ENCODE data around the gene HIVEP2.

Gene HIVEP2

GRCh38 chr6:142850679-142851423, 94.1 kb downstream of the HIVEP2 start:
- in situ Hi-C loops (cut with MboI; ENCODE audit: low sequenced_read_pairs), result no loop called here
- H3K4me3 ChIP-seq, result no peak overlapping the region
- no peaks in the 10 kb centered on the region for H3K36me3 ChIP-seq (replicated peaks)
- H3K4me1 ChIP-seq, result peaks cover 11% of the 10 kb centered on the region
- H3K9me3 ChIP-seq, result no peaks in the 10 kb centered on the region
- no peak for DNase-seq (ENCODE audit: low spot score in 2 of 2)
- no peaks in the 10 kb centered on the region for H3K27me3 ChIP-seq (ENCODE audit: low read depth)

GRCh38 chr6:142848976-142849375, 96.0 kb downstream of the HIVEP2 start:
- Histone ChIP-seq H3K27me3 (ENCODE audit: low read depth) (no peaks in the 10 kb centered on the region), H3K36me3 (replicated peaks) (no peaks in the 10 kb centered on the region), H3K4me1 (peaks cover 27% of the 10 kb centered on the region), H3K4me3 (no peak overlapping the region), H3K9me3 (no peaks in the 10 kb centered on the region)
- DNase-seq (ENCODE audit: low spot score in 2 of 2), result no peak
- in situ Hi-C loops (cut with MboI; ENCODE audit: low sequenced_read_pairs), result no loop called here

GRCh38 chr6:142848156-142848555, 96.8 kb downstream of the HIVEP2 start:
- DNase-seq (ENCODE audit: low spot score in 2 of 2), result no peak
- H3K4me1 ChIP-seq, result peaks cover 35% of the 10 kb centered on the region
- H3K4me3 ChIP-seq, result no peak overlapping the region
- H3K9me3 ChIP-seq, result no peaks in the 10 kb centered on the region
- no peaks in the 10 kb centered on the region for H3K27me3 ChIP-seq (ENCODE audit: low read depth)
- no peaks in the 10 kb centered on the region for H3K36me3 ChIP-seq (replicated peaks)
- in situ Hi-C loops (cut with MboI; ENCODE audit: low sequenced_read_pairs), result no loop called here

GRCh38 chr6:142846883-142847287, 98.1 kb downstream of the HIVEP2 start:
- Histone ChIP-seq H3K4me1 (peaks cover 48% of the 10 kb centered on the region), H3K4me3 (no peak overlapping the region), H3K36me3 (replicated peaks) (no peaks in the 10 kb centered on the region), H3K27me3 (ENCODE audit: low read depth) (no peaks in the 10 kb centered on the region), H3K9me3 (no peaks in the 10 kb centered on the region)
- in situ Hi-C loops (cut with MboI; ENCODE audit: low sequenced_read_pairs), result no loop called here
- DNase-seq (ENCODE audit: low spot score in 2 of 2), result peak; percentile 8 to 18

GRCh38 chr6:142846459-142846831, 98.5 kb downstream of the HIVEP2 start:
- no peak for DNase-seq (ENCODE audit: low spot score in 2 of 2)
- Histone ChIP-seq H3K4me3 (no peak overlapping the region), H3K36me3 (replicated peaks) (no peaks in the 10 kb centered on the region), H3K27me3 (ENCODE audit: low read depth) (no peaks in the 10 kb centered on the region), H3K4me1 (peaks cover 49% of the 10 kb centered on the region), H3K9me3 (no peaks in the 10 kb centered on the region)
- in situ Hi-C loops (cut with MboI; ENCODE audit: low sequenced_read_pairs), result no loop called here

GRCh38 chr6:142845624-142846458, 99.1 kb downstream of the HIVEP2 start:
- in situ Hi-C loops (cut with MboI; ENCODE audit: low sequenced_read_pairs), result no loop called here
- peaks cover 49% of the 10 kb centered on the region for H3K4me1 ChIP-seq
- H3K4me3 ChIP-seq, result peak overlapping the region; percentile 5; the same call in 1 of the 2 replicates
- H3K36me3 ChIP-seq (replicated peaks), result no peaks in the 10 kb centered on the region
- no peaks in the 10 kb centered on the region for H3K9me3 ChIP-seq
- DNase-seq (ENCODE audit: low spot score in 2 of 2), result peak; percentile 85 to 92
- no peaks in the 10 kb centered on the region for H3K27me3 ChIP-seq (ENCODE audit: low read depth)

- Histone ChIP-seq H3K9me3 (no peaks in the 10 kb centered on the region), H3K4me3 (no peak overlapping the region), H3K4me1 (peaks cover 49% of the 10 kb centered on the region), H3K27me3 (ENCODE audit: low read depth) (no peaks in the 10 kb centered on the region), H3K36me3 (replicated peaks) (no peaks in the 10 kb centered on the region)
- DNase-seq (ENCODE audit: low spot score in 2 of 2), result no peak
- in situ Hi-C loops (cut with MboI; ENCODE audit: low sequenced_read_pairs), result no loop called here
Observed at GRCh38 chr6:142845143-142845571, 99.8 kb downstream of the HIVEP2 start.

- Histone ChIP-seq H3K4me3 (no peak overlapping the region), H3K36me3 (replicated peaks) (no peaks in the 10 kb centered on the region), H3K9me3 (no peaks in the 10 kb centered on the region), H3K4me1 (peaks cover 49% of the 10 kb centered on the region), H3K27me3 (ENCODE audit: low read depth) (no peaks in the 10 kb centered on the region)
- DNase-seq (ENCODE audit: low spot score in 2 of 2), result no peak
- in situ Hi-C loops (cut with MboI; ENCODE audit: low sequenced_read_pairs), result no loop called here
Observed at GRCh38 chr6:142844065-142844755, 100.8 kb downstream of the HIVEP2 start.

- H3K4me3 ChIP-seq, result no peak overlapping the region
- DNase-seq (ENCODE audit: low spot score in 2 of 2), result peak; percentile 16 to 27
- in situ Hi-C loops (cut with MboI; ENCODE audit: low sequenced_read_pairs), result no loop called here
- H3K27me3 ChIP-seq (ENCODE audit: low read depth), result no peaks in the 10 kb centered on the region
- no peaks in the 10 kb centered on the region for H3K36me3 ChIP-seq (replicated peaks)
- H3K9me3 ChIP-seq, result no peaks in the 10 kb centered on the region
- peaks cover 49% of the 10 kb centered on the region for H3K4me1 ChIP-seq
Observed at GRCh38 chr6:142843361-142843760, 101.6 kb downstream of the HIVEP2 start.

GRCh38 chr6:142842418-142843261, 102.3 kb downstream of the HIVEP2 start:
- Histone ChIP-seq H3K9me3 (no peaks in the 10 kb centered on the region), H3K36me3 (replicated peaks) (no peaks in the 10 kb centered on the region), H3K4me3 (no peak overlapping the region), H3K4me1 (peaks cover 49% of the 10 kb centered on the region), H3K27me3 (ENCODE audit: low read depth) (no peaks in the 10 kb centered on the region)
- no peak for DNase-seq (ENCODE audit: low spot score in 2 of 2)
- in situ Hi-C loops (cut with MboI; ENCODE audit: low sequenced_read_pairs), result no loop called here

GRCh38 chr6:142841915-142842314, 103.1 kb downstream of the HIVEP2 start:
- peak in 1 of 2 experiments; percentile 15 for DNase-seq (ENCODE audit: low spot score in 2 of 2)
- H3K27me3 ChIP-seq (ENCODE audit: low read depth), result no peaks in the 10 kb centered on the region
- H3K4me3 ChIP-seq, result no peak overlapping the region
- in situ Hi-C loops (cut with MboI; ENCODE audit: low sequenced_read_pairs), result no loop called here
- H3K9me3 ChIP-seq, result no peaks in the 10 kb centered on the region
- H3K4me1 ChIP-seq, result peaks cover 47% of the 10 kb centered on the region
- no peaks in the 10 kb centered on the region for H3K36me3 ChIP-seq (replicated peaks)

GRCh38 chr6:142839686-142840040, 105.3 kb downstream of the HIVEP2 start:
- Histone ChIP-seq H3K4me3 (no peak overlapping the region), H3K4me1 (peaks cover 26% of the 10 kb centered on the region), H3K27me3 (ENCODE audit: low read depth) (no peaks in the 10 kb centered on the region), H3K9me3 (no peaks in the 10 kb centered on the region), H3K36me3 (replicated peaks) (no peaks in the 10 kb centered on the region)
- in situ Hi-C loops (cut with MboI; ENCODE audit: low sequenced_read_pairs), result no loop called here
- no peak for DNase-seq (ENCODE audit: low spot score in 2 of 2)

Data from HAP-1 (cell line).